Natural killer cell (primary cell): ENCODE measurements around the gene NIPSNAP3A. TPM values are rescaled to one million over a fixed set of nuclear protein-coding genes. Genes with fewer than 3 reads are reported as not detected.

Experiments used
- ATAC-seq, 3 donors: fragments of 150-1000 bp in 2 of 3; fragments of 200-7000 bp in 1 of 3; cut with Tn5 transposase; 1 replicate in 1 of 3; 2 replicates in 2 of 3; pipeline ENCODE4 v1.10.0; 2021; ENCODE audit warnings: mild to moderate bottlenecking in 2 of 3, moderate library complexity in 2 of 3
- DNase-seq, 2 donors: peaks; one replicate each; pipeline versions ENCODE4 v3.0.0 to v3.0.0-alpha.2; 2013 to 2021; ENCODE audit warnings: mixed read lengths in 1 of 2
- H3K27ac ChIP-seq: one replicate; pipeline ENCODE4 v1.5.1; 2013; ENCODE audit warnings: mild to moderate bottlenecking, low read length
- H3K27me3 ChIP-seq: one replicate; pipeline ENCODE4 v1.6.1; 2013; ENCODE audit warnings: low read length; ENCODE audit not compliant: control insufficient read depth, insufficient read depth
- H3K36me3 ChIP-seq: one replicate; pipeline ENCODE4 v1.6.1; 2013; ENCODE audit warnings: low read length; ENCODE audit not compliant: control insufficient read depth, insufficient read depth
- H3K4me1 ChIP-seq: one replicate; pipeline ENCODE4 v1.6.1; 2013; ENCODE audit warnings: low read length; ENCODE audit not compliant: control insufficient read depth, insufficient read depth
- H3K4me3 ChIP-seq: one replicate; pipeline ENCODE4 v1.5.1; 2013; ENCODE audit warnings: low read length
- H3K9me3 ChIP-seq: one replicate; pipeline ENCODE4 v1.6.1; 2013; ENCODE audit warnings: low read length; ENCODE audit not compliant: control insufficient read depth, insufficient read depth
- H3K27ac Mint-ChIP-seq, 2 donors: one replicate each; pipeline ENCODE4 v1.8.0; 2022; ENCODE audit warnings: mild to moderate bottlenecking in 2 of 2, mixed read lengths in 2 of 2, moderate library complexity in 1 of 2
- H3K27me3 Mint-ChIP-seq, 2 donors: one replicate each; pipeline ENCODE4 v1.8.0; 2022; ENCODE audit warnings: low read depth in 2 of 2, mixed read lengths in 2 of 2
- H3K36me3 Mint-ChIP-seq: one replicate; pipeline ENCODE4 v1.8.0; 2022; ENCODE audit warnings: mixed read lengths
- H3K4me1 Mint-ChIP-seq, 2 donors: one replicate each; pipeline ENCODE4 v1.8.0; 2022; ENCODE audit warnings: mixed read lengths in 2 of 2
- H3K4me3 Mint-ChIP-seq: one replicate; pipeline ENCODE4 v1.8.0; 2022; ENCODE audit warnings: mild to moderate bottlenecking, moderate library complexity, mixed read lengths
- H3K9me3 Mint-ChIP-seq, 2 donors: one replicate each; pipeline ENCODE4 v1.8.0; 2022; ENCODE audit warnings: mixed read lengths in 2 of 2
- WGBS: methylation state at CpG from one replicate; pipeline ENCODE4 v1.1.7; 2013; ENCODE audit warnings: missing lambda C conversion rate; ENCODE audit not compliant: insufficient coverage; 5-methylcytosine and 5-hydroxymethylcytosine counted together
- intact Hi-C: fragments of 100-400 bp; cut with micrococcal nuclease; formaldehyde crosslinking; loops from one replicate; pipeline ENCODE4 v1.14.2; 2022
- total RNA-seq, 4 donors: library from RNA; stranded (reverse); fragments of 120-200 nt in 1 of 4; gene quantifications; one replicate each; pipeline versions ENCODE4 v1.2.3 to v1.2.4, GENCODE V29; 2013 to 2022
- TF ChIP-seq, protein P1 (sequence below): fragments of 200-600 bp; IDR thresholded peaks from one replicate; pipeline ENCODE4 v1.8.0; 2022; ENCODE audit warnings: antibody characterized with exemption

The NIPSNAP3A gene
- total RNA-seq, 3 donors from 2014 or later (not counting 1 experiment from before 2014, with no cell fraction given): 9.0 to 11.2 (median 9.8) TPM

DNA sequence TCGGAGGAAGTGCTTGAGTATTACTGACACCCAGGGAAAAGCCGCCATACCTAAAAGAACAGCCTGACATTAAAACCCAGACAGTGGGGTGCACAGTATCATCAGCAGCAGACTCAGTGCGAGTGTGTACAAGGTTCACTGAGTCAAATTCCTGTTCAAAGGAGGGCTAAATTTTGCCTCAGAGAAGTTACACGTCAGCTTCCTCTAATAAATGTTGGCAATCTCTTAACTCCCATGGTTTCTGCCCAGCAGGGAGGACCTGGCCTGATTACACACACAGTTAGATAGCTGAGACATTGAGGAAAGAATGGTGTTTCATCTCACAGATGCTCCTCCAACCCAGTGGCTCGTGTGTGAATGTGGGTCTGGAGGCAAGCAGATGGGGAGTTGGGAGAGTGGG lies 54.6 kb downstream of the NIPSNAP3A start:
- WGBS: 91% methylated on average over 5 of the region's 5 CpGs

DNA sequence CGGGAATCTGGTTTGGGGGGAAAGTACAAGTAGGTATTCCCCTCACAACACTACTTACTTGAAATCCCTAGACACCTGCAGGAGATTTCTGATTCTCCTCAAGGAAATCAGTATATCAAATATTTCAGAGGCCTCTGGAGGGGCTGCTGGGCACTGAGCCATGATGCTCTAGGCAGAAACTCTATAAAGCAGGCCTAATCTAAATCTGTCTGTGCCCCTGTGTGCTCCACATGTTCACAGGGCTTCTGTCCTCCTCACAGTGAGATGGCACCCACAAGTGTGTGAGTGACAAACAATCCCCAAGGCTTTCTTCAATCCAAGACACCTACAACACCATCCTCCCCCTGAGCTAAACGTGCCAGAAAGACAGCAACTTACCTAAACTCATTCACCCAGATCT lies 55.4 kb downstream of the NIPSNAP3A start:
- H3K9me3 ChIP-seq: no peaks in the 10 kb centered on the region
- no peak overlapping the region for H3K27ac ChIP-seq
- H3K36me3 ChIP-seq: no peaks in the 10 kb centered on the region
- no peak overlapping the region for H3K27ac Mint-ChIP-seq
- H3K4me3 Mint-ChIP-seq: no peak overlapping the region
- no peak for DNase-seq
- TF ChIP-seq, protein P1, sequence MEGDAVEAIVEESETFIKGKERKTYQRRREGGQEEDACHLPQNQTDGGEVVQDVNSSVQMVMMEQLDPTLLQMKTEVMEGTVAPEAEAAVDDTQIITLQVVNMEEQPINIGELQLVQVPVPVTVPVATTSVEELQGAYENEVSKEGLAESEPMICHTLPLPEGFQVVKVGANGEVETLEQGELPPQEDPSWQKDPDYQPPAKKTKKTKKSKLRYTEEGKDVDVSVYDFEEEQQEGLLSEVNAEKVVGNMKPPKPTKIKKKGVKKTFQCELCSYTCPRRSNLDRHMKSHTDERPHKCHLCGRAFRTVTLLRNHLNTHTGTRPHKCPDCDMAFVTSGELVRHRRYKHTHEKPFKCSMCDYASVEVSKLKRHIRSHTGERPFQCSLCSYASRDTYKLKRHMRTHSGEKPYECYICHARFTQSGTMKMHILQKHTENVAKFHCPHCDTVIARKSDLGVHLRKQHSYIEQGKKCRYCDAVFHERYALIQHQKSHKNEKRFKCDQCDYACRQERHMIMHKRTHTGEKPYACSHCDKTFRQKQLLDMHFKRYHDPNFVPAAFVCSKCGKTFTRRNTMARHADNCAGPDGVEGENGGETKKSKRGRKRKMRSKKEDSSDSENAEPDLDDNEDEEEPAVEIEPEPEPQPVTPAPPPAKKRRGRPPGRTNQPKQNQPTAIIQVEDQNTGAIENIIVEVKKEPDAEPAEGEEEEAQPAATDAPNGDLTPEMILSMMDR: no peak
- WGBS: 92% methylated on average over 1 of the region's 2 CpGs
- H3K9me3 Mint-ChIP-seq: no peaks in the 10 kb centered on the region
- intact Hi-C loops: no loop called here
- H3K4me3 ChIP-seq: no peak overlapping the region
- H3K4me1 ChIP-seq: no peaks in the 10 kb centered on the region
- H3K4me1 Mint-ChIP-seq: no peaks in the 10 kb centered on the region
- no peak for ATAC-seq
- no peaks in the 10 kb centered on the region for H3K36me3 Mint-ChIP-seq
- no peaks in the 10 kb centered on the region for H3K27me3 Mint-ChIP-seq
- no peaks in the 10 kb centered on the region for H3K27me3 ChIP-seq

More for the DNA sequence above, 54.6 kb downstream of the NIPSNAP3A start:
- no peak overlapping the region for H3K4me3 ChIP-seq
- H3K27me3 Mint-ChIP-seq: no peaks in the 10 kb centered on the region
- no peaks in the 10 kb centered on the region for H3K36me3 Mint-ChIP-seq
- no peak overlapping the region for H3K27ac Mint-ChIP-seq
- H3K4me1 Mint-ChIP-seq: no peaks in the 10 kb centered on the region
- no peak for ATAC-seq
- TF ChIP-seq, protein P1: no peak
- no peak for DNase-seq
- H3K9me3 ChIP-seq: no peaks in the 10 kb centered on the region
- H3K4me1 ChIP-seq: no peaks in the 10 kb centered on the region
- no peaks in the 10 kb centered on the region for H3K9me3 Mint-ChIP-seq
- intact Hi-C loops: no loop called here
- no peak overlapping the region for H3K27ac ChIP-seq
- no peak overlapping the region for H3K4me3 Mint-ChIP-seq
- H3K36me3 ChIP-seq: no peaks in the 10 kb centered on the region
- no peaks in the 10 kb centered on the region for H3K27me3 ChIP-seq

DNA sequence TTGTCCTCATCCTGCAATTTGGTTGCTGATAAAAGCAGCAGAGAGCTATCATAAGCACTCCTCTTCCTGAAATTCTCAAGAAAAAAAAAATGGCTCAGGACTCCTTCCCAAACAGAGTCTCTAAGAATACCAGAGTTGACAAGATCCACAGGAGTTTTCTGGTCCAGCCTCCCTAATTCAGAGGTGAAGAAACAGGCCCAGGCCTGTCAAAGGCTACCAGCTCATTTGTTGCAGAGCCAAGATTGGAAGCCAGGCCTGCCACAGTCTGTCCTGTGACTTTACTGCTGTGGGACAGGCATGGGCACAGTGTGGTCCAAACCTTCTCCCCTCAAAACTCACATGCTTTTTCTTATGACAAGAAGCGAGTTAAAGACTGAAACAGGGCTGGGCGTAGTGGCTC lies 58.0 kb downstream of the NIPSNAP3A start:
- Histone ChIP-seq H3K4me1 (no peaks in the 10 kb centered on the region), H3K36me3 (no peaks in the 10 kb centered on the region), H3K27ac (no peak overlapping the region), H3K9me3 (no peaks in the 10 kb centered on the region), H3K27me3 (no peaks in the 10 kb centered on the region), H3K4me3 (no peak overlapping the region)
- WGBS: 80% methylated on average over 2 of the region's 2 CpGs
- intact Hi-C loops: no loop called here
- DNase-seq (no peak), ATAC-seq (no peak)
- H3K4me3 Mint-ChIP-seq: no peak overlapping the region
- no peaks in the 10 kb centered on the region for H3K27me3 Mint-ChIP-seq
- TF ChIP-seq, protein P1: no peak
- no peaks in the 10 kb centered on the region for H3K4me1 Mint-ChIP-seq
- no peaks in the 10 kb centered on the region for H3K36me3 Mint-ChIP-seq
- H3K27ac Mint-ChIP-seq: no peak overlapping the region
- no peaks in the 10 kb centered on the region for H3K9me3 Mint-ChIP-seq

DNA sequence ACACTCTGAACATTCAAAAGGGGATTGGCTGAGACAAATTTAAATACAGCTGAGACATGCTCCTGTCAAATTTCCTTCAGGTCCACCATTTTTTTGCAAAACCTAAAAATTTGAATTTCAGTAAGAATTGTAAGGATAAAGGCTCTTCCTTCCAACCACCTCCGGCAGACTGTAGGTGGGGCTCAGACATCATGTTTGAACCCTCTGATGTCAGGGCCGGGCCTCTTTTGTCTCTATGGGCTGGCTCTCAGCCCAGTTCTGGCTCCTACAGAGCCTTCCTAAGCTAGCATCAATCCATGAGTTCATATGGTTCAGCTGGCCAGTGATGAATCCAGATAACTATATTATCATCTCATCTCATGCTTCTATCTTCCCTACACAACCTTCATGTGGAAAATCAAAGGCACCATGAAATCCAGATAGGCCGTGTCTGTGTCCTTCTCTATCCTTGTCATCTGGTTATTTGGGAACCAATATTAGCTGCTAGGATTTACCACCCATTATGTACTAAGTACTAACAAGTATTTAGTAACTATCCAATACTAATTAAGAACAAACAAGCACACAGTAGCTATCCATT lies 60.6 kb downstream of the NIPSNAP3A start:
- Mint-ChIP-seq H3K27ac (no peak overlapping the region), H3K9me3 (no peaks in the 10 kb centered on the region), H3K4me3 (no peak overlapping the region), H3K36me3 (no peaks in the 10 kb centered on the region), H3K4me1 (no peaks in the 10 kb centered on the region), H3K27me3 (no peaks in the 10 kb centered on the region)
- H3K36me3 ChIP-seq: no peaks in the 10 kb centered on the region
- no peaks in the 10 kb centered on the region for H3K27me3 ChIP-seq
- no peaks in the 10 kb centered on the region for H3K4me1 ChIP-seq
- no peaks in the 10 kb centered on the region for H3K9me3 ChIP-seq
- DNase-seq (peak in 1 of 2 donors; percentile 25), ATAC-seq (no peak)
- intact Hi-C loops: no loop called here
- no peak overlapping the region for H3K4me3 ChIP-seq
- TF ChIP-seq, protein P1: no peak
- WGBS: 84% methylated on average over 3 of the region's 3 CpGs
- H3K27ac ChIP-seq: no peak overlapping the region
